Measurements from ENCODE around the gene ALKBH4. TPM values are rescaled to one million over a fixed set of nuclear protein-coding genes. Genes with fewer than 3 reads are reported as not detected.

The ALKBH4 gene
- total RNA-seq, 4 donors from 2014 or later = 17.9 to 41.1 (median 26.7) TPM

DNA sequence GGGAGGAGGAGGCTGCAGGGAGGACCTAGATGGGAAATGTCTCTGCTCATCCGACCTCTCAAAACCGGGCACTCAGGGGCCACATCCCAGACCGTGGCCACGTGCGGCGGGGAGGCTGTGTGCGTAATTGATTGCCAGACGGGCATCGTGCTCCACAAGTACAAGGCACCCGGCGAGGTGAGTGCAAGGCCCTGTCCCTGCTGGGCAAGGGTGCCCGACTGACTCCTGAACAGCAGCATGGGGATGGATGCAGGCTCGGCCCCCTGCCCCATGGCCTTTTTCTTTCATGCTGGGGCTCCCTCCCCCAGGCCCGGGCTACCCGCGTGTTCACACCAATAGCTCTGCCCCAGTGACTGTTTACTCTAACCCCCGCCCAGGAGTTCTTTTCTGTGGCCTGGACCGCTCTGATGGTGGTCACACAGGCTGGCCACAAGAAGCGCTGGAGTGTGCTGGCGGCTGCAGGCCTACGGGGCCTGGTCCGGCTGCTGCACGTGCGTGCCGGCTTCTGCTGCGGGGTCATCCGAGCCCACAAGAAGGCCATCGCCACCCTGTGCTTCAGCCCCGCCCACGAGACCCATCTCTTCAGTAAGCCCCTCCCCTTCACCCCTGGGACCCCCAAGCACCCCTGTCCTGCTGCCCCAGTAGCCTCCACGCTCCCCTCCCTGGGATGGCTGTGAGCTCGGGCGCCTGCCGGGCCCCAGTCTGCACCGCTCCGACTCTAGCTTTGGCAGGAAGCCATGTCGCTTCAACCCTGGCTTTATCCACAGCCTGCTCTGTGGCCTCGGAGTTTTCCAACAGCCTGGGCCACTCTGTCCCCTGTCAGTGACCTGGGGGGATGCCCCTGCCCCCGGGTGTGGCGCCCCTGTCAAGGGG is 4.1 kb upstream of the ALKBH4 start:
- Histone ChIP-seq H3K27ac (no peak overlapping the region), H3K4me3 (no peak overlapping the region), H3K36me3 (peaks cover 48% of the 10 kb centered on the region), H3K4me1 (peaks cover 30% of the 10 kb centered on the region), H3K27me3 (no peaks in the 10 kb centered on the region), H3K9me3 (no peaks in the 10 kb centered on the region)
- DNase-seq (ENCODE audit: low spot score in 2 of 2) = peak; percentile 64 to 76
- whole genome bisulfite sequencing = 90% methylated on average over 33 of the region's 40 CpGs
- TF ChIP-seq POLR2A (IDR thresholded peaks at IDR 0.05) (no peak), EP300 (IDR thresholded peaks at IDR 0.05) (no peak), POLR2AphosphoS5 (IDR thresholded peaks at IDR 0.05) (no peak)
- TF ChIP-seq, protein P1, sequence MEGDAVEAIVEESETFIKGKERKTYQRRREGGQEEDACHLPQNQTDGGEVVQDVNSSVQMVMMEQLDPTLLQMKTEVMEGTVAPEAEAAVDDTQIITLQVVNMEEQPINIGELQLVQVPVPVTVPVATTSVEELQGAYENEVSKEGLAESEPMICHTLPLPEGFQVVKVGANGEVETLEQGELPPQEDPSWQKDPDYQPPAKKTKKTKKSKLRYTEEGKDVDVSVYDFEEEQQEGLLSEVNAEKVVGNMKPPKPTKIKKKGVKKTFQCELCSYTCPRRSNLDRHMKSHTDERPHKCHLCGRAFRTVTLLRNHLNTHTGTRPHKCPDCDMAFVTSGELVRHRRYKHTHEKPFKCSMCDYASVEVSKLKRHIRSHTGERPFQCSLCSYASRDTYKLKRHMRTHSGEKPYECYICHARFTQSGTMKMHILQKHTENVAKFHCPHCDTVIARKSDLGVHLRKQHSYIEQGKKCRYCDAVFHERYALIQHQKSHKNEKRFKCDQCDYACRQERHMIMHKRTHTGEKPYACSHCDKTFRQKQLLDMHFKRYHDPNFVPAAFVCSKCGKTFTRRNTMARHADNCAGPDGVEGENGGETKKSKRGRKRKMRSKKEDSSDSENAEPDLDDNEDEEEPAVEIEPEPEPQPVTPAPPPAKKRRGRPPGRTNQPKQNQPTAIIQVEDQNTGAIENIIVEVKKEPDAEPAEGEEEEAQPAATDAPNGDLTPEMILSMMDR (IDR thresholded peaks at IDR 0.05) = no peak

DNA sequence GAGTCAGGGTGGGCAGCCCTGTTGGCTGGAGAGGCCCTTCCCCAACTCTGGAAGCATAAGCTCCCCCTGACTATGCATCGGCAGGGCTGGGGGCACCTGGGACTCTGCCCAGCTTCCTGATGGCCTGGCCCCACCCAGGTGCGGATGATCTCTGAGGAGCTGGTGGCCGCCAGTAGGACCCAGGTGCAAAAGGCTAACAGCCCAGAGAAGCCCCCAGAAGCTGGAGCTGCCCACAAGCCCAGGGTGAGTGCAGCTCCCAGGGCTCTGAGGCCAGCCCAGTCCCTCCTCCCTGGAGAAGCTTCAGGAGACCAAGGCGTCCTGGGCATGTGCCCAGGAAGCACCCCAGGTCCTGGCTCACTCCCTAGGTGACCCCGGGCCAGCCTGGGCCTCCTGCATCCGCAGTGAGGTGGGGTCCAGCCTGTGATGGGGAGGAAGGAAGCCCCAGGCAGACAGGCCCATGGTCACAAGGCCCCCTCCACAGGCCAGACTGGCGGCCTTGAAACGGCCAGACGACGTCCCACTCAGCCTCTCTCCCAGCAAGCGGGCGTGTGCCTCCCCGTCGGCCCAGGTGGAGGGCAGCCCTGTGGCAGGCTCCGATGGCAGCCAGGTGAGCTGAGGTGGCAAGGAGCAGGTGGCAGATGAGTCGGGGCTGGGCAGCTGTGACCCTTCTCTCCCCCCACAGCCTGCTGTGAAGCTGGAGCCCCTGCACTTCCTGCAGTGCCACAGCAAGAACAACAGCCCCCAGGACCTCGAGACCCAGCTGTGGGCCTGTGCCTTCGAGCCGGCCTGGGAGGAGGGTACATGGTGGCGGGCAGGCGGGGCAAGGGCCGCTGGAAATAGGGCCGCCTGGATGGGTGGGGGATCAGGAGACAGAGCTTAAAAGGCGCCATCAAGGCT is 3.2 kb upstream of the ALKBH4 start:
- TF ChIP-seq, protein P1 (IDR thresholded peaks at IDR 0.05) = no peak
- TF ChIP-seq POLR2A (IDR thresholded peaks at IDR 0.05) (no peak), EP300 (IDR thresholded peaks at IDR 0.05) (no peak), POLR2AphosphoS5 (IDR thresholded peaks at IDR 0.05) (no peak)
- peaks cover 34% of the 10 kb centered on the region for H3K4me1 ChIP-seq
- no peak overlapping the region for H3K27ac ChIP-seq
- H3K36me3 ChIP-seq = peaks cover 39% of the 10 kb centered on the region
- no peaks in the 10 kb centered on the region for H3K9me3 ChIP-seq
- no peaks in the 10 kb centered on the region for H3K27me3 ChIP-seq
- H3K4me3 ChIP-seq = no peak overlapping the region
- WGBS = 89% methylated on average over 8 of the region's 24 CpGs
- peak; percentile 61 to 65 for DNase-seq (ENCODE audit: low spot score in 2 of 2)

DNA sequence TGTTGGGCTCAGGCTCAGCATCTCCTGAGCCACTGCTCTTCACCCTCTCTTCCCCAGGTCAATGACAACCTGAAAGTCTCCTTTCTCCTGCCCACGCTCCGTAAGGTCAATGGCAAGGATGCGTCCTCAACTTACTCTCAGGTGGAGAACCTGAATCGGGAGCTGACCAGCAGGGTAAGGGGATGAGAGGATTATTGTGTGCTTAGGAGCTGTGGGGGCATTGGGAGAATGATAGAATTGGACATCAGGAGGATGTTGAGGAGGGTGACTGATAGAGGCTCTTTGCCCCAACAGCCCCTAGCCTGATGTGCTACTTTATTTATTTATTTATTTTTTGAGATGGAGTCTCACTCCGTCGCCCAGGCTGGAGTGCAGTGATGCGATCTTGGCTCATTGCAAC is 1.4 kb upstream of the ALKBH4 start:
- peaks cover 34% of the 10 kb centered on the region for H3K4me1 ChIP-seq
- TF ChIP-seq, protein P1 (IDR thresholded peaks at IDR 0.05) = no peak
- no peak for TF ChIP-seq POLR2A (IDR thresholded peaks at IDR 0.05)
- no peak for TF ChIP-seq EP300 (IDR thresholded peaks at IDR 0.05)
- TF ChIP-seq POLR2AphosphoS5 (IDR thresholded peaks at IDR 0.05) = no peak
- WGBS = 91% methylated on average over 7 of the region's 7 CpGs
- H3K27me3 ChIP-seq = no peaks in the 10 kb centered on the region
- H3K4me3 ChIP-seq = peak overlapping the region; percentile 60
- H3K27ac ChIP-seq = no peak overlapping the region
- H3K9me3 ChIP-seq = no peaks in the 10 kb centered on the region
- no peak for DNase-seq (ENCODE audit: low spot score in 2 of 2)
- H3K36me3 ChIP-seq = peaks cover 26% of the 10 kb centered on the region

DNA sequence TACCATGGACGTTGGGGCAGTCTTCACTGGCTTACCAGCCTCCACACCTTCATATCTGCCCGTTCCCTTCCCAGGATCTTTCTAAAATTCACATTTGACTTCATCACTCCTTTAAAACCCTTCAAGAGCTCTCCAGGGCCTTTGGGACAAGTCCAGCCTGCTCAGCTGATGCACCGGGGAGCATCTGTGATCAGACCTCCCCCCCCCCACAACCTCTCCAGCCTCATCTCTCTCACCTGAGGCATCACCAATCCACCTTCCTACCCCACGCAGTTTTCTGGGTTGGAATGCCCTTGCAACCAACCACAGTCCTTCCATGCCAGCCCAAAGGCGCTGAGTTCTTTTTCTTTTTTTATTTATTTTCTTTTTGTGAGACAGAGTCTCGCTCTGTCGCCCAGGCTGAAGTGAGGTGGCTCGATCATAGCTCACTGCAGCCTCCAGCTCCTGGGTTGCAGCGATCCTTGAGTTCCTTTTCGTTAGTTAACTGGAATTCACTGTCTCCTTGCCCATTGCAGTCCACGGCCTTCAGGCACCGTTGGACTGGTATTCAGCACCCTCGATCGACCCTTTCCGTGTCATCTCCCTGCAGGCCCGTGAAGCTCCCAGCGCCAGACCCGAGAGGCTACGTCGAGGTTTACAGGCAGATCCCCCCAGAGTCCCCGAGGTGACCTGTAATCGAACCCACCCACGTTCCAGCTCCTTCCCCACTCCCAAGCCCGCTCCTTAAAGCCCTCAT is 654 bp downstream of the ALKBH4 start:
- peak overlapping the region; percentile 60 for H3K4me3 ChIP-seq
- 10% methylated on average over 24 of the region's 24 CpGs for WGBS
- DNase-seq (ENCODE audit: low spot score in 2 of 2) = no peak

DNA sequence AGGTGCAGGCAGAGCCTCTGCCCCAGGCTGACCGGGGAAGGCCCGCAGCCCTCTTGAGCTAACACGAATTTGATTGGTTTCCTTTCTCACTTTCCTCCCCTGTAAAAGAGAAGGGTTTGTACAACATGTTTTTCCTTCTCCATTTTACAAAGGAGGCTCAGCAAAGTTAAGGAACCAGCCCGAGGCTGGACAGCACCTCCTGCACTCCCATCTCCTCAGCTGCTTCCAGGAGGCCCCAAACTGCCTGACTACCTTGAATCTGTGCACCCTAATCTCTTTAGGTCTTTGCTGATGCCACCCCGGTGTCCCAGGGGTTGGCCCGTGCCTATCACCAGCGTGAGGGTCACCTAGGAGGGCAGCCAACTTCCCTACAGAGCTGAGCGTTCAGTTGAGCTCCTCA is 4.2 kb downstream of the ALKBH4 start:
- 83% methylated on average over 8 of the region's 8 CpGs for WGBS
- no peaks in the 10 kb centered on the region for H3K27me3 ChIP-seq

More for the DNA sequence above, 654 bp downstream of the ALKBH4 start:
- Histone ChIP-seq H3K36me3 (peaks cover 13% of the 10 kb centered on the region), H3K9me3 (no peaks in the 10 kb centered on the region), H3K27ac (peak overlapping the region; percentile 11), H3K4me1 (peaks cover 34% of the 10 kb centered on the region), H3K27me3 (no peaks in the 10 kb centered on the region)
- TF ChIP-seq POLR2AphosphoS5 (IDR thresholded peaks at IDR 0.05) = no peak
- TF ChIP-seq EP300 (IDR thresholded peaks at IDR 0.05) = no peak

More for the DNA sequence above, 4.2 kb downstream of the ALKBH4 start:
- no peak for TF ChIP-seq EP300 (IDR thresholded peaks at IDR 0.05)
- no peak for TF ChIP-seq POLR2A (IDR thresholded peaks at IDR 0.05)
- TF ChIP-seq, protein P1 (IDR thresholded peaks at IDR 0.05) = no peak
- TF ChIP-seq POLR2AphosphoS5 (IDR thresholded peaks at IDR 0.05) = no peak
- no peak for DNase-seq (ENCODE audit: low spot score in 2 of 2)
- Histone ChIP-seq H3K4me1 (peaks cover 16% of the 10 kb centered on the region), H3K9me3 (no peaks in the 10 kb centered on the region), H3K4me3 (no peak overlapping the region), H3K36me3 (peaks cover 40% of the 10 kb centered on the region), H3K27ac (no peak overlapping the region)

All from suprapubic skin (tissue), 4 donors.